HT1080 (cell line): Measurements from ENCODE around the gene ADGRG6. TPM values are rescaled to one million over a fixed set of nuclear protein-coding genes. Genes with fewer than 3 reads are reported as not detected.
"Not testable (repeated sequence)": the region's sequence is repeated elsewhere in the genome, so short reads cannot be mapped to it uniquely, and the experiment has no call there.

Experiments used
- DNase-seq: peaks from one replicate; pipeline ENCODE4 v3.0.0-alpha.2; 2015; ENCODE audit warnings: low read depth
- total RNA-seq: library from RNA; depleted of rRNA; stranded (reverse); fragments of >200 nt; shearing (Covaris generic); gene quantifications from 2 replicates; pipeline ENCODE4 v1.2.3, GENCODE V29; 2014

ADGRG6 gene
- total RNA-seq, 1 experiment from 2014 or later = 12.3 TPM

DNA sequence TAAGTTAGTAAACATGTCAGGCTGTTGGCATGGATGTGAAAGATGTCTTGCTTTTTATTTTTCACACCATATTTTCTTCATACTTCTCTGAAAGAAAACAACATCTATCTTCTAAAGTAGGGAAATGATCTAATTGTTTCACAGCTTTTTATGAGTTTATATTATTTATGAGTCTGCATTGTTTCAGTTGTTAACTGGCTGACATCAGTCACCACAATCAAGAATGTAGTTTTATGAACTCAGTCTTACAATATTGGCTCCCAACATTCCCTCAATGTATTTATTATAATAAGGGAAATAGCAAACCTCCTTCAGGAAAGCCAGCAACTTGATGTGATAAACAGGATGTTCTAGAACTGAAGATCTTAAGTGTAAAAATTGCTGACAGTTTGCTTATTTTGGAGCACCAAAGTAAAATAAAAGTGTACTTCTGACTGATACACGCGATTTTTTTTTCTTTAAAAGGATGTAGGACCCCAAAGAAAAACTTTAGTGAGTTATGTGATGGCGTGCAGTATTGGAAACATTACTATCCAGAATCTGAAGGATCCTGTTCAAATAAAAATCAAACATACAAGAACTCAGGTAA, 106.0 kb downstream of the ADGRG6 start:
- no peak for DNase-seq

DNA sequence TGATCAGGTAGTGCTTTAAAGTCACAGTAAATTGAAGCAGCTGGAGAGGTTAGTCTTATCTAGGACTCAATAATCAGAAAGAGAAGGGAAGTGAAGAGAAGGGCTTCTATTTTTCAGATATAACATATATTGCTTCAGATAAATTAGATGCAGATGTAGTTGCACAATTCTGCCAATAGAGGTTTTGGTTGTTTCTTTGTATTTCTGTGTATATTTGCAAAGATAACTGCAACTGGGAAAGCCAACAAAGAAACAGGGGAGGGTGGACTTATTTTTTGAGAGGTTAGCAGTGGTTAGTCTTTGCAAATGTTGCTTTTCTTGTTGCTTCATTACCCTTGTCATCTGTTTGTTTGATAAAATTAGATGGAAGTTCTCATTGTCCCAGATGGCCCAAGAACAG, 106.6 kb downstream of the ADGRG6 start:
- no peak for DNase-seq

DNA sequence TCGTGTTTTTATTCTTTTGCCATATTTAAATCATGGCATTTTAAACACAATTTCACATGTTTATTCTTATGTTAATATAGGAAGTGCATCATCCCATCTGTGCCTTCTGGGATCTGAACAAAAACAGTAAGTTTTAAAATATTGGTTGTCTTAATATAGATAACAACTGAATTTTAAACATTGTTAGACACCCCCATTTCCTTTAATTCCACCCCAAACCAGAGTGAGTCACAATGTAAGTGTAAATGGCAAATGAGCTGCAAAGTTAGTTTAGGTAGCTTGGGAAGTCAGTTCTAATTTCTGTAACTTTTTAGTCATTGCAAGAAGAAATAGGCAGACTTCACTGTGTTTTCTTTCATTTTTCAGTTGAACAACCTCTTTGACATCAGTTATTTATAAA, 108.0 kb downstream of the ADGRG6 start:
- DNase-seq = no peak

DNA sequence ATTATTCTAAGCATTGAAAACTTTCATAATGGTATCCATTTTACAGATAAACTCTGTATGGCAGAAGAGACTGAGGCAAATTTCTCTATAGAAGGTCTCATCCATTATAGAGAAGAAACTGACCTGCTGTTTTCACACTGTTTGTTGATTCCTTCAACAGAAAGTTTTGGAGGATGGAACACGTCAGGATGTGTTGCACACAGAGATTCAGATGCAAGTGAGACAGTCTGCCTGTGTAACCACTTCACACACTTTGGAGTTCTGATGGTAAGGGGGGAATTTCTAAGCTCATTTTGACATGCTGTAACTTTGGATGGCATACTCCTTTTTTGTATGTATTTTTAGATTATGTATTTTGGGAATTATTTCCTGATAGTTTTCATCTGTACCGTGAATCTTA, 109.3 kb downstream of the ADGRG6 start:
- DNase-seq = no peak

DNA sequence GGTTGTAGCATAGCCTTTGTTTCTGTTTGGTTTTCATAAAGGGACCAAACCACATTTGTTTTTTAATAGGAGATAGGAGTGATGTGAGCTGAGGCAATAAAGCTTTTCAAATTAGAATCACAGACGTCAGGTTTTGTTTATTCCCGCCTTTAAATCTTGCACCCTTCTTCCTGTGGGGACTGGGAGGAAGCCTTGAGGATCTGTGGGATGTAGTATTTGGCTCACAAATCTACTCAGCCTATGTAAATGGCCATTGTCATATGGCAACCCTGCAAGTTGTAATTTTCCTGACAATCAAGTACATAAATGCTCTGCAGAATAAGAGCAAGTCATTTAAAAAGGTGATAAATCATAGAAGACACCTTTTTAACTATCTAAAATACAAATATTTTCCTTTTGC, 110.4 kb downstream of the ADGRG6 start:
- no peak for DNase-seq

DNA sequence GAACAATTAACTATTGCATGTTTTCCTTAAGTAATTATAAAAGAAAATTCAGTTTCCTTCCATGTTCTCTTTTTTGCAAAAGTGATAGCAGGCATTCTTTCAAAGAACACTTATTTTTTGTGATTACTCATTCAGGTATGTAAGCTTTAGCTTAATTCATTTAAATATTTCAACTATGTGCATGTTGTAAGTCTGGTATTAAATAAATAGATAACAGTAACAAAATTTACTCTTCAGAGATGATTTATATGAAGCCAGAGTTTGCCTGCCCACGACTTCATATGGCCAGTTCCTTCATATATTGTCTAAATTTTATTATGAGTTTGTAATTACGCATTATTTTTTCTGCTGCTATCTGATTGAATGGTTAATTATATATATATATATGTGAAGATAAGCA, 110.9 kb downstream of the ADGRG6 start:
- no peak for DNase-seq

DNA sequence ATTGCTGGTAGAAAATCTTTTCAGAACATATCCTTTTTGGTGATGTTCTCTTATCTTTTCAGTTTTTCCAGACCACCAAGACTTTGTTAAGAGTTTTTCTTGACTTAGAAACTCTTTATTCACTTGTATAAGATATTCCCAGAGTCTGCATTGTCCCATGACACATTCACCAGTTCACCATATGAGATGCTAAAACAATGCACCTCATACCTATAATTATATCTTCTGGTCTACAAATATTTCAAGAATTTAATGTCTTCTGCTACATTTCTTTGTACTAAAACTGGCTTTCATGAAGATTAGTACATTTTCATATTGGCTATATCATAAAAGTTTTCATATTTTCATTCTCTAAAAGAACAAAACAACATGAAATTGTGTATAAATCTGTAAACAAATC, 111.3 kb downstream of the ADGRG6 start:
- DNase-seq = no peak

DNA sequence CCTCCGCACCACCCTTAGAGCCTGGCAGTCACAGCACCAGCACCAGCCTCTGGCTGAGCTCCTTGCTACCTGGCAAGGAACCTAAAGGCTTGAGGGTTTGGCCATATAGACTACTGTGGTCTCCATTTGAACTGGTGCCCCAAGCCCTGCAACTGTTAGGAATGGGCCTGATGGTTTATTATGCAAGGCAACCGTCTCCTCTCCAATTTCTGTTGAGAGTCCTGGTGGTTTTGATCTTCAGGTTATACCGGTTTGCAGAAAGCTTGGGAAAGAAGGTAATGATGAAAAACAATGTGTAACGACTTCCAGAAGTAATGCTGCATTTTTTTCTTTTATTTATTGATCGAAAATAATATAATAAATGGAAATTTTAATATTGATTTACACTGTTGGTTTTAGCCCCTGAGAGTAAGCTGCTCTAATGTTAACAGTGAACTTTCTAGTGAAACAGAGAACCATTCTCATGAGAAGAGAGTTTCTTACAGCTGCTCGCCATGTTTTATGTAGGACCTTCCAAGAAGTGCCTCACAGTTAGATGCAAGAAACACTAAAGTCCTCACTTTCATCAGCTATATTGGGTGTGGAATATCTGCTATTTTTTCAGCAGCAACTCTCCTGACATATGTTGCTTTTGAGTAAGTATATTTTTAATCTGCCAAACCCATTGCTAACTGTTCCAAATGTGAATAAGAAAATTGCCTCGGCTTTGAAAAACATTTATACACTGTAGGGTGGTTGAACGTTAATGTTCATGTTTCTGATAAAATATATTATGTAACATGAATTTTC, 112.8 kb downstream of the ADGRG6 start:
- no peak for DNase-seq

DNA sequence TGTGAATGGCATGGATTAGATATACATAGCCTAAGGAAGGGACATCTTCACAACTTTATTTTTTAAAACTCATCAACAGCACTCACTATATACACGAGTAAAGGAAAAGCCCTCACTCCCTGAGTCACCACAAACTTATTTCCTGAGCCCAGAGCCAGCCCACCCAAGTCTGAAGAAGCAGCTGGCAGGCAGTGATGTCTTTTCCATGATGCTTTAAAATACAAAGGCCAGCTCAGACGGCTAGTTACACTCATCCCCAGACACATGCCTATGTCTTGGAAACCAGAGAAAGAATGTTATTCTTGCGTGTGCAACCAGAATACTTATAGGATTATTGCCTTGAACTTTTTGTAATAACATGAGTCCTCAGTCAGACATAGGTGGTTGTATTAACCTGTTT, 114.4 kb downstream of the ADGRG6 start:
- DNase-seq = peak; percentile 97

DNA sequence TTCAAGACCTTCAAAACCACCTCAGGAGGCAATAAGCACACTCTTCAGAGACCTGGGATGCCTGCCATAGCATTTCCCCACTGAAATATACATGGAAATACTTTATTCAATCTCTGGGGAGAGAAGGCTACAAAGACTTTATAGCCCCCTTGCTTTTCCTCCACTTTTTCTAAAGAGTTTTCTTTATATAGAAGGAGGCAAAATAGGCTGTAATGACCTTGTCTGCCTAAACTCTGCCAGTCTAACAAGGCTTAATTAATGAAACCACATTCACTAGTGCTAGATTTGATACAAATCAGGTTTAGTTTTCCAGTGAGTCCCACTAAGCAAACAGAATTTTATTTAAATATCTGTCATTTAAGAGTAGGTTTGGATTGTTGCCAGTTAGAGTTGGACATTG, 114.9 kb downstream of the ADGRG6 start:
- no peak for DNase-seq

DNA sequence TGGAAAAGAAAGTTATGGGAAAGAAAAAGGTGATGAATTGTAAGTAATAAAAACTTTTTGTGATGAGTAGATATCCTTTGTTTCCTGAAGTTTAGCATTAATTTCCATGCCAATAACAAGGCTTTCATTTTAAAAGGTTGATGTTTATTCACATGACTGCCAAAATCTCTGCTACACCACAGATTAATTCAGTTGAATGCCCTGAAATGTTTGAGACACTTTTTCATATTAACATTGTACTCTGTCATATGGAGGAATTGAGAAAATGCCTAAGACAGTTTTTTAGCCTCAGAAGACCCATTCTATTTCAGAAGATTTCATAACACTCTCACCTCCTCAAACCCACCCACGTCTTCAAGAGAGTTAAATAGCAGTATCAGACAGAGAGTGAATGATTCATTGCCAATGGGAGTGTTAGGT, 115.5 kb downstream of the ADGRG6 start:
- DNase-seq = no peak

DNA sequence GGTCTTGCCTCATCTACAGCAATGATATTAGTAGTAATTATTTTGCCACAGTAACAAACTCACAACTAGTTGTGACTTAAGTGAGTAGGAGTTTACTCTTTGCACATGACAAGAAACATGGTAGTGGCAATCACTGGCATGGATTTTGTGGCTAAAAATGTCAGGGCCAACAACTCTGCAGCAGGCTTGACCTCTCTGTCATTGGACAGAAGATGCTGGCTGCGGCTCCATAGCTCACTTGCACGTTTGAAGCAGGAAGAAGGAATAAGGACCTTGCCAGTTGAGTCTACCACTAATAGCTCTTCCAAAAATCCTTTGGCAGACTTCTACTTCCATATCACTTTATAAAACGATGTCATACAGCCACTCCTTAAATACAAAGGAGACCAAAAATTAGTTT, 117.3 kb downstream of the ADGRG6 start:
- no peak for DNase-seq

DNA sequence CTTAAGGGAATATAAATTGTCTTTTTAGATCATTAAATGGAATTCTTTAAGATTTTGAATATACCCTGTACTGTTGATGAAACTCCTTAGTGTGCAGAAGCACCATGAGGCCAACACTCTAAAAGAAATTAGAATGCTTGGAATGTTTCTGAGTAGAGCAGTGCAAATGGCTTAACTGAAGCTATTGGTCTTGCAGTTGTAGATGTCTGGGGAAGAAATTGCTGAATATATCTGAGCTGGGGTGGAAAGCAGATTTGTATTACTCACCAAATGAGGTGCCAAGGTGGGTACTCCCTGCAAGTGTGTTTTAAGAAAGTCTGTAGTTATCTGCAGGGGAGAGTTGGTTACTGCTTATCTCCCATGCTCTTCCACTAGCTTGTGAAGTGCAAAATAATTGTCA, 119.0 kb downstream of the ADGRG6 start:
- no peak for DNase-seq

DNA sequence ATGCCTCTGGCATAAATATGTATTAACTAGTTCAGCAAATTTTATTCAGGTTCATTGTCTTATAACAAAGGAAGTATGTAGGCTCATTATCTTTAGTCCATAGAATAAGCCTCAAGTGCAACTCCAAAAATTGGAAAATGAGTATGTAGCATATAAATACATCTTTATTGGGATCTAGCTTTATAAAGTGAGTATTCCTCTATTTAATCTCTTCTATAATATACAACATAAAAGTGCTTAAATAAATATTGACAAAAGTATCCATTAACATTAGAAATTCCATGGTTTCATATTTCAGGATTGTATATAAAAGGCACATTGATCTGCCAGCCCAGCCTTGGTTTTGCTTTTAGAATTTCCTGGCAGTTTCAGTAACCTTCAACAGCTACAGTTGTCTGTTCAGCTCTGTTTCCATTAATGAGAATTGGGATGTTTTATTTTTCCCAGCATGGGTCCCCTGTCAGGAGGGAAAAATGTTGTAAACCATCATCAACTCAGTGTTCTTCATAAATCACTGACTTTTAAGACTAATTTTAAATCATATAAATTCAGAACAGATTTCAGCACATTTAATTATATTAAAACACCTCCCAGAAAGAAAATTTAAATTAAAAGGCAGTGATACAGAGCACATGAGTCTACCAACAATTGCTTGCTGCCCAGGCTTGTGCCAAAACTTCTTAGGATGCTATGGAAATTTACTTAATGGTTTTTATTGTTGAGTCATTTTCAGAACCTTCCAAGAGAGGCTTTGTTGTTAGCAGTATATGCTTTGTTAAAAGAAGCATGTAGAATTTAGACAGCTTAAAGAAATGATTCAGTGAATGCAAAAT, 119.7 kb downstream of the ADGRG6 start:
- DNase-seq = no peak

DNA sequence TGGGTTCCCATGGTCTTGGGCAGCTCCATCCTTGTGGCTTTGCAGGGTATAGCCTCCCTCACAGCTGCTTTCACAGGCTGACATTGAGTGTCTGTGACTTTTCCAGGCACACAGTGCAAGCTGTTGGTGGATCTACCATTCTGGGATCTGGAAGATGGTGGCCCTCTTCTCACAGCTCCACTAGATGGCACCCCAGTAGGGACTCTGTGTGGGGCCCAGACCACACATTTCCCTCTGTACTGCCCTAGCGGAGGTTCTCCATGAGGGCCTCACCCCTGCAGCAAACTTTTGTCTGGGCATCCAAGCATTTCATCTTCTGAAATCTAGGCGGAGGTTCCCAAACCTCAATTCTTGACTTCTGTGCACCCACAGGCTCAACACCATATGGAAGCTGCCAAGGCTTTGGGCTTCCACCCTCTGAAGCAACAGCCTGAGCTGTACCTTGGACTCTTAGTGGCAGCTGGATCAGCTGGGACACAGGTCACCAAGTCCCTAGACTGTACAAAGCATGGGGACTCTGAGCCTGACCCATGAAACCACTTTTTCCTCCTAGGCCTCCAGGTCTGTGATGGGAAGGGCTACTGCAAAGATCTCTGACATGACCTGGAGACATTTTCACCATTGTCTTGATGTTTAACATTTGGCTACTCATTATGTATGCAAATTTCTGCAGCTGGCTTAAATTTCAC, 124.8 kb downstream of the ADGRG6 start:
- DNase-seq = not testable (repeated sequence)

DNA sequence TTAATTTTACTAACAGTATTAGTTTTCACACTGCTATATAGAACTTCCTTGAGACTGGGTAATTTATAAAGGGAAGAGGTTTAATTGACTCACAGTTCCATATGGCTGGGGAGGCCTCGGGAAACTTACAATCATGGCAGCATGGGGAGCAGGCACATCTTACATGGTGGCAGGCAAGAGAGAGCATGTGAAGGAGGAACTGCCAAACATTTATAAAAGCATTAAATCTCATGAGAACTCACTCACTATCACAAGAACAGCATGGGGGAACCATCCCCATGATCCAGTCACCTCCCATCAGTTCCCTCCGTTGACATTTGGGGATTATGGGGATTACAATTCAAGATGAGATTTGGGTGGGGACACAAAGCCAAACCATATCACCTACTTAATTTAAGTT, 126.7 kb downstream of the ADGRG6 start:
- not testable (repeated sequence) for DNase-seq

DNA sequence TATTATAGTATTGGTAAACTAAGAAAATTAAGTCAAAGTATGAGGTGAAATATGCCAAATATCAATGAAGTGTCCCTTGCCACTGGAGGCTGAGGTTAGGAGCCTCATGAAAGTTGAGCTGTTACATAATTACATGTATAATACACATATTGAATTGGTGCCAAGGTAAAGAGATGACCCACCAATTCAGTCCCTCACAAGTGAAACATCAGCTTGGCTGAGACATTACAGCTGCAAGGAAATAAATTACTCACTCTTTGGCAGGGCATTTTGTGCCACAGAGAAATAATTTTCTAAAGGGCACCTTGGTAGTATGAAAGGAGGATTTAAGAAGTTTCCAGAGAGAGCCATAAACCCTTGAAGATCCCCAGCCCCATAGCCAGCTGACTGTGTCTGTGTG, 127.4 kb downstream of the ADGRG6 start:
- peak; percentile 44 for DNase-seq

DNA sequence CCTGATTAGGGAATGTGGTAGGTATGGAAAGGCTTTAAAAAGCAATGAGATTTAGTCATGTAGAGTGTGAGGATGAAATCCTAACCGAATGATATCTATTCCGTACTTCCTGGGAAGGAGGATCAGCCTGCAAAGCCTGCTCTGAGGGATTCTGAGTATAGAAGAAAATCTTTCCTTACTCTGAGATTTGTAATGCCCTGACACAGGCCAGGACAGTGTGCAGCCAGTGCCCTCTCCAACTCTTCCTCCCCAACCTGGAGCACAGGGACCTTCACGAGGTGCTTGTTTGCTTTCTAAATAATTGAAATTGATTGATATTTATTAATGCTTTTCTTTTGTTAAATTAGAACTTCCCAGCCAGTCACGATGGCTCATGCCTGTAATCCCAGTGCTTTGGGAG, 131.6 kb downstream of the ADGRG6 start:
- DNase-seq = no peak

DNA sequence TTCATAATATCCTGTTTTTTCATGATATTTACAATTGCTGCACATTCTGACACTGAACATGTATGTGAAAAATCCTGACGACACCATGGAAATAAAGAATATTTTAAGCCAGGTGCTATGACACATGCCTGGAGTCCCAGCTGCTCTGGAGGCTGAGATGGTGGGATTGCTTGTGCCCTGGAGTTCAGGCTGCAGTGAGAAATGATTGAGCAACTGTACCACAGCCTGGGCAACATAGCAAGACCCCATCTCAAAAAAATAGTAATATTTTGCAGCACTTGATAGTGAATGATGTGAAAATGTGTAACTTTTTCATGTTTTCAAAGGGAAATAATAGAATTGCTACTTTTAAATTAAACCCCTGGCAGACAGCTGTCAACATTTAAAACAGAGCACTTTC, 137.1 kb downstream of the ADGRG6 start:
- no peak for DNase-seq

DNA sequence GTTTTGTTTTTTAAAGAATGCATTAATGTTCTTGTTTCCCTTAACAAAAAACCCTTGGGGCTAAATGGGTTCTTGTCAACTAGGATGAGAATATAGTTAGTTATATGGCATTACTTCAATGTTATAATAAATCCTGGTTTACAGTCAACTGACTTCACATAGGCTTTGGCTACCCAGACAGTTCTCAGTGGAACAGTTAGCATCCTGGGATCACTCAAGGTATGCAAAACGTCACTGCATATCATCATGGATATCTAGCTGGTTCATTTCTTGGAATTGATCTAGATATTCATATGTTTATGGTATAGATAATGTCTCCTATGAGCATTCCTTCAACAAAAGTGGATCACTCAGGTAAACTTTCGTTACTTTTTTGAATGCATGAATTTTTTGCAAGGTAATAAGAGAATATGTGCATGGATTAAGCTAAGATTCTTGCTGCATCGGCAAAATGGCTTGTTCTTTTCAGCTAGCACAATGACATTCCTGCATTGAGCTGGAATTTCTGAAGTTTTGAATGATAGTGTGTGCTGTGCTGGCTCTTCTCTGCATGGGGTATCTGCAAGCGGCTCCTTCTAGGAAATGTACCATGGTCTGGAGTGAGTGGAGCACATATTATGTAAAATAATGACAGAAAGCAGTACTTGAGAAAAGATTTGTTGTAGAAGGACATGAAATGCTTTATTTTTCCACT, 138.9 kb downstream of the ADGRG6 start:
- no peak for DNase-seq

DNA sequence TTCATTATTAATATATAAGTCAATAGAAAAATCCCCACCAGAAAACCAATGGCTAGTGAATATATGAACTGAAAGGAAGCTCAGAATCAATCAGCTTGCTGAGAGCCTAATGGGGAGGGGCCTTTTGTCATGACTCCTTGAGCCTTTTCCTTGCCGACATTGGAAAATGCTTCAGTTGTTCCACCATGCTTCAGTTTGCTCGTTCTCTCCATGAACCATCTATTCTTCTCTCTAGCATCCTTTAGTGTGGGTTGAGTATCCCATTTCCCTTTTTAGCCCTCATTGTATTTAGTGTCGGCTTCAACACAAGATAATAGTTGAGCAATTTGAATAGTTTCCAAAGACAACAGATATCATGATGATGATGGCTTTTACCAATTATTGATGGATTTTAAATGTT, 139.9 kb downstream of the ADGRG6 start:
- no peak for DNase-seq
